ENCODE data around the gene SLC35F1.
"Not testable (repeated sequence)": the region's sequence is repeated elsewhere in the genome, so short reads cannot be mapped to it uniquely, and the experiment has no call there.

SLC35F1 gene

GRCh38 chr6:118016532-118016931 is 109.5 kb downstream of the SLC35F1 start:
- no peak for DNase-seq

GRCh38 chr6:118017301-118017848 is 110.3 kb downstream of the SLC35F1 start:
- DNase-seq: no peak

GRCh38 chr6:118023771-118024170 is 116.7 kb downstream of the SLC35F1 start:
- no peak for DNase-seq

DNA sequence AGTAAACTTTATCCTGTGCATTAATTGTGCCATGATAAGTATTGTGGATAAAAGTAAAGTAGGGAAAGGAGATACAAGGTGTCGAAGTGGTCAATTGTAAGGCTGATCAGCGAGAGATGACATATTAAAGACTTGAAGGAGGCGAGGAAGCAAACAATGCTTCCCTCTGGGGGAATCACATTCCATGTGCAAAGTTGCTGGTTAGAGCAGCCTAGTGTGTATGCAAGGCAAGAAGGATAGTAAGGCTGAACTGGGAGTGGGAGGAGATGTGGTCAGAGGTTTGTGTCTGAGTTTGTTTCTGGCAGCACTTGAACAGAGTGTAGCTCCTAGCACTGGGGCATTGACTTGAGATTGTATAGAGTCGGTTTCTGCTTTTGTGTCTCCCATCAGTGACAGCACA is 122.9 kb downstream of the SLC35F1 start:
- DNase-seq: no peak

DNA sequence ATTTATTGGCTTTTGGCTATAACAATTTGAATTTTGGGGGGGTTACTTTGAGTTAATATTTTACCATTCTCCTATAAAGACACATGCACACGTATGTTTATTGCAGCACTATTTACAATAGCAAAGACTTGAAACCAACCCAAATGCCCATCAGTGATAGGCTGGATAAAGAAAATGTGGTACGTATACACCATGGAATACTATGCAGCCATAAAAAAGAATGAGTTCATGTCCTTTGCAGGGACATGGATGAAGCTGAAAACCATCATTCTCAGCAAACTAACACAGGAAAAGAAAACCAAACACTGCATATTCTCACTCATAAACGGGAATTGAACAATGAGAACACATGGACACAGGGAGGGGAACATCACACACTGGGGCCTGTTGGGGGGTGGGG is 130.4 kb downstream of the SLC35F1 start:
- not testable (repeated sequence) for DNase-seq

DNA sequence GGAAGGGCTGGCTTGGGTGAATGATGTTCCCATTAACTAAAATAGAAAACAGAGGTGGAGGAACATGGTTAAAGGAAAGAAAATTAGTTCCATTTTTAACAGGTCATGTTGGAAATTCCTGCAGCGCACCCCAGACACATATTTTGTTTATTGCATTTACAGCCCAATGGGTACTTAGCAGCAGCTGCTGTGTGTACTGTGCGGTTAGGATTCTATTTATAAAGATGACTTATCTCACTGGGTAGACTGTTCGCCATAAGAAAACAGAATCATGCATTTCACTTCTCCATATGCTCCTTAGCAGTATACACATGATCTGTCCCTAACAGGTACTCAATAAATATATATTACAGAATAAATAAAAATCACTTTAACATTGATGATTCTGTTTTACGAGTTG is 135.8 kb downstream of the SLC35F1 start:
- DNase-seq: no peak

DNA sequence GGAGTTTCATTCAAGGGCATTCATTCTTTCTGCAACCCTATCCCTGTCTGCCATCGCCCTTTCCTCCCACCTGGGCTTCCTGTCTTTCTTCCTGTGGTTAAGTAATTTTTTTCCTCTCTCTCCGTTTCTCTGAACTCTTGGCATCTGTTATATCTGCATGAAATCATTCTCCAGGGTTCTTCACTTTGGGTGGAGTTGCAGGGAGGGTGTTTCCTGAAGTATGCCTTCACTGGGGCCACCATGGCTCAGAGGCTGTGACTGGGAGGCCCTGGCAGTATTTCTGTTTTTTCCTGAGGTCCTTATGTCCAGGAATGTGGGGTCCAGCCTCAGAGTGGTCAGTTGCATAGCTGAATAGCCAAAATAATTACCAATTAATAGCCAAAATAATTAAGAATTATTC is 137.2 kb downstream of the SLC35F1 start:
- DNase-seq: no peak

- DNase-seq: no peak
Measured at GRCh38 chr6:118054082-118054481, 147.0 kb downstream of the SLC35F1 start.

DNA sequence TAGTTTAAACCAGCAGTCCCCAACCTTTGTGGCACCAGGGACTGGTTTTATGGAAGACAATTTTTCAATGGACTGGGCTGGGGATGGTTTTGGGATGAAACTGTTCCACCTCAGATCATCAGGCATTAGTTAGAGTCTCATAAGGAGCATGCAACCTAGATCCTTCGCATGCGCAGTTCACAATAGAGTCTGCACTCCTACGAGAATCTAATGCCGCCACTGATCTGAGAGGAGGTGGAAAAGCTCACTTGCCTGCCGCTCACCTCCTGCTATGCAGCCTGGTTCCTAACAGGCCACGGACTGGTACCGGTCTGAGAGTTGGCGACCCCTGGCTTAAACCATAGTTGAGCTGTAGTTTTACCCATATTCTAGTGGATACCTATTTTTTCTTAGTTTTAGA is 154.6 kb downstream of the SLC35F1 start:
- DNase-seq: no peak

GRCh38 chr6:118080547-118080946 is 173.5 kb downstream of the SLC35F1 start:
- no peak for DNase-seq

DNA sequence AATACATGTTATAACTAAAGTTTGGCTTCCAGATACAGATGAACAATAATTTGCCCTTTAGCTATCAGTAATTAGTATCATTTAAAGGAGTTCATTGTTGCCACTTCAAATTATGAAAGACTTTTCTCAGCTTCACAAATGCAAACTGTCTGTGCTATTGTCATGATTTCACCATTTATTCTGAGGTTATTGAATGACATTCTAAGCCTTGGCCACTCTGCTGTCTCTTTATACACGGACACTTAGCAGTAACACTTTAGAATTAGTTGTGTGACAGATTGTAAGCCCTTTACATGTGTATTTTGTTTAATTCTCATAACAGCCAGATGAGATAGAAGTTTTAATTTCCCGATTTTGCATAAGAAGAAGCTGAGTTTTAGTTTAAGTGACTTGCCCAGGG is 176.6 kb downstream of the SLC35F1 start:
- no peak for DNase-seq

DNA sequence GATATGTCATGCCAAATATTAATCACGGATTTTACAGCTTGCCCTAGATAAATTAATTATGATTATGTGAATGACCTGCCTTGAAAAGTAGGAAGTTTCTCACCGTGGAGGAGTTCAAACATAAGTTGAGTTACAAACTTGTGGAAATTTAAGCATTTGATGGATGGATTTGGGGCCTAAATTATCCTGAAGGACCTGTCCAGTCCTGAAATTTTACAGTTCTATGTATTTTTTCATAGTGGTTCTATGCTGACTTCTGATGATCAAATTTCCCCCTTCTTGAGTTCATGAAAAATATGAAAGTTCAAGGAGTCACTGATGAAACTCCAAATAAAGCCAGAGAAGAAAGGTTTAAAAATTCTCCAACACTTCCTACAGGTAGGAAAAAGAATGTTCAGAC is 178.6 kb downstream of the SLC35F1 start:
- DNase-seq: no peak

DNA sequence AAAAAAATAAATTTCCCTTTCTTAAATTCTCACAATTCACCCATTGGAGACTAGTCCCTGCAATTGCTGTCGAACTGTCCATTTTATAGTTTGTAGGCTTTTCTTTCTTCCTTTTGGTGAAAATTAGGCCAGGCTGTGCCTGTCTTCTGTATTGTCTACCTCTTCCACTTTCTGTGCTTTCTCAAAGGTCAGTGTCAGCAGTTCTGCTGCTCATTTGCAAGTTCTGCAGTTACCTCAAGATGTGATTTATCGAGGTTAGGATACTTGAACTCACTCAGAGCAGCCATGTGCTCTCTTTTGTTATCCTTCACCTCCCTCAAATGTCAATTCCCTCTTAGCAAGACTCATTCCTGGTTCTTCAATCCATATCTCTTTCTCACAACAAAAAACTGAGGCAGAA is 179.1 kb downstream of the SLC35F1 start:
- no peak for DNase-seq

DNA sequence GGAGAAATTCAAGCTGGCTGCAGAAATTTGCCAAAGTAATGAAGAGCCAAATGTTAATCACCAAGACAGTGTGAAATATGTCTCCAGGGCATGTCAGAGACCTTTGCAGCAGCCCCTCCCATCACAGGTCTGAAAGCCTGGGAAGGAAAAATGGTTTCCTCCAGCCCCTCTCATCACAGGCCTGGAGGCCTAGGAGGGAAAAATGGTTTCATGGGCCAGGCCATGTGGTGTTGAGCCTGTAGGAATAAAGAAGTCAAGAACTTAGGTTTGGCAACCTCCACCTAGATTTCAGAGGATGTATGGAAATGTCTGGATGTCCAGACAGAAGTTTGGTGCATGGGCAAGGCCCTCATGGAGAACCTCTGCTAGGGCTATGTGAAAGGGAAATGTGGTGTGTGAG is 185.0 kb downstream of the SLC35F1 start:
- DNase-seq: no peak

GRCh38 chr6:118097576-118097975 is 190.5 kb downstream of the SLC35F1 start:
- no peak for DNase-seq

- no peak for DNase-seq
Measured at GRCh38 chr6:118100717-118101116, 193.7 kb downstream of the SLC35F1 start.

DNA sequence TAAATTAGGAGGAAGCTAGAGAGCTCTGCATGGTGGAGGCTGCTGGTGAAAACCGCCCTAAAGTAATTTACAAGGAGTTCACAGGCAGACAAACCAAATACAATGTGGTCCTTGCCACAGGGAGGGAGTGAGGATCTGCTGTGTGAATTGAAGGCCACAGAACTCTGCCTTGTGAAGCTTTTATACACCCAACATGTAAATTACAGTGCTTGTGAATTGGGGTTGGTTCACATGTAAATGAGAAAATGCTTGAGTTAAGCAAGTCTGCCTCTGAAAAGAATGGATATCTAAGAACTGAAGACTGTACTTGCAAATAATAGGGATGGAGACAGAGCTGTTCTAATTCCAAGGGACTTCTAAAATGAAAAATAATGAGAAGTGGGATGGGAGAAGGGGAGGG is 194.2 kb downstream of the SLC35F1 start:
- no peak for DNase-seq

- DNase-seq: no peak
Measured at GRCh38 chr6:118101831-118102345, 194.8 kb downstream of the SLC35F1 start.

- no peak for DNase-seq
Measured at GRCh38 chr6:118102401-118102800, 195.3 kb downstream of the SLC35F1 start.

DNA sequence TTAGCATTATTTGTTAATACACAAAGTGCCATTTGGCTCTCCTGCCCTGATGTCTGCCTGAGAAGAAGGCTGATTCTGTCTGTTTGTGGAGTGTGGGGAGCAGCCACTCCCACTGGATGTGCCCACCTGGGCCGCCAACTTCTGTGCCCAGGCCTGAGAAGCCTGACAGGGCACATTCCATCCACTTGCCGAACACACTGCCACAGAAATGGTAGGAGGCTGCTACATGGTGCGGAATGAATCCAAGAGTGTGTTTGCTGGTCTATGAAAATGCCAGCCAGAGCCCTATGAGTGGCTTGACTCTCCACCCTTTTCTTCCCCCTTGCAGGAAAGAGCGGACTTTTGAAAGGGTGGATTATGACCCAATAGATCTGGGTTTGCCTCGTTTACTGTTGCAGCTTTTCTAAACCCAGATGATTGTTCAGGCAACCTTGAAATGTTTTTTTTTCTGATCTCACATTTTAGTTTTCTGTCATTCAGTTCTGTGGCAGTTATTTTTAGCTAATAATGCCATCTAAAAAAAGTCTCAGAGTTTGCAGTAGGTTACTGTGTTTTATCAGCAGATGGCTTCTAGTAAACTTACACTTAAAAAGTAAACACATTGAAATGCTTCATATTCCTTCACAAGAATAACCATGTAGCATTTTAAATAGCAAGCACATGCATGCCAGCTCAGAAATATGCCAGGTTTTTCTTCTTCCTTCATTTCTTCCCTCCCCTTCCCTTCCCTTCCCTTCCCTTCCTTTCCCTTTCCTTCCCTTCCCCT is 196.5 kb downstream of the SLC35F1 start:
- DNase-seq: no peak

DNA sequence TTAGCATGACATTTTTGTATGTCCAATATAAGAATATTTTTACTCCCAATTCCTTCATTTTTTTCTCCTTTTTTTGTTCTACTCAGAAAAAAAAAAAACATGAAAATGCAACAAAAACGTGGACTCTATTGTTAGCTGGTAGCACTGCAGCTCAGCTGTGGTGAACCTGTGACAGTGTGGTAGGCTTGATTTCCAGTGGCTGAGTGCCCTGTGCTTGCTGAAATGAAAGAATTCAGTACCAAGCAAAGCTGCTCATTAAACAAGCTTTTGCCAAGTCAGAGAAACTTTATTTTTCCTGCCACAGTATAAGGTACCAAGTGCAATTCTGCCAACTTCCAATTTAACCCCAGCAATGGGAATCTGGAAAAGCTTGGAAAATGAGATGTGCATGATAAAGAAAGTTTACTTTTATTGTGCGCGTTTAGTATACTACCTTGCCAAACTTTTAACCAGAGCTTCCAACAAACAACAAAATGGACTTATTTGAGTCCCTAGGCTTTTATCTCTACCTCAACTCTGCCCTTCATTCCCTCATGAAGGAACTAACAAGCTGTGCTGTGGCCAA is 215.2 kb downstream of the SLC35F1 start:
- no peak for DNase-seq

- DNase-seq: no peak
Measured at GRCh38 chr6:118122801-118123200, 215.7 kb downstream of the SLC35F1 start.

DNA sequence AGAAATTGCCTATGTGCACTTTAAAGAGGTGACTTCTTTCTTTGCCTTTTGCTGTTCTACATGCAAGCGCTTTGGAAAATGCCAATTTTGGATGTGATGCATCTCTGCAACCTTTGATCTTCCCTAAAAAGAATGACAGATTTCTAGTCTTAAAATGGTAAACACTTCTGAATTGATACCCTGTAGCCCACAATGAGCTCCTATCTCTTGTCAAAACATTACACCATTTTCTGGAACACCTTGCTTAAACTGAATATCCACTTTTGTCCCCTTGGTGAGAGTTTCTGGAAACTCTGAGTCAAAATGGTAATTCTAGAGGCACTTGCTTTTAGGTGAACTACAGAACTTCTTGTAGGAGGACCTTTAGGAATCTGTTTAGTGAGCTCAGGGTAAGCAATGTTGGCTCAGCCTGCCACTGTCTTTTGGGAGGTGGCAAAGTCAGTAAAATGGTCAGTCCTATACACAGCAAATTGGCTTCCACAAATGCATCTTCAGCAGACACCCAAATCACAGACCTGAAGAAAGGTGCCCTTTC is 216.5 kb downstream of the SLC35F1 start:
- no peak for DNase-seq

- DNase-seq: no peak
Measured at GRCh38 chr6:118124851-118125250, 217.8 kb downstream of the SLC35F1 start.
